OCI-LY3 (cell line): ENCODE data around the gene PTPRN2.

Experiments
- EZH2phosphoT487 ChIP-seq: fragments of 200-600 bp; shearing (Covaris generic); IDR thresholded peaks from 2 replicates; pipeline ENCODE4 v1.6.1; 2018; ENCODE audit warnings: antibody characterized with exemption, mixed run types, low read depth
- TF ChIP-seq, protein P1 (sequence below): fragments of 200-600, 300-600 bp; sonication (generic); IDR thresholded peaks from 2 replicates; pipeline ENCODE4 v1.5.1; 2014; ENCODE audit warnings: antibody characterized with exemption, low read length, low read depth

GRCh38 chr7:158123753-158124152, 463.9 kb downstream of the PTPRN2 start:
- TF ChIP-seq, protein P1, sequence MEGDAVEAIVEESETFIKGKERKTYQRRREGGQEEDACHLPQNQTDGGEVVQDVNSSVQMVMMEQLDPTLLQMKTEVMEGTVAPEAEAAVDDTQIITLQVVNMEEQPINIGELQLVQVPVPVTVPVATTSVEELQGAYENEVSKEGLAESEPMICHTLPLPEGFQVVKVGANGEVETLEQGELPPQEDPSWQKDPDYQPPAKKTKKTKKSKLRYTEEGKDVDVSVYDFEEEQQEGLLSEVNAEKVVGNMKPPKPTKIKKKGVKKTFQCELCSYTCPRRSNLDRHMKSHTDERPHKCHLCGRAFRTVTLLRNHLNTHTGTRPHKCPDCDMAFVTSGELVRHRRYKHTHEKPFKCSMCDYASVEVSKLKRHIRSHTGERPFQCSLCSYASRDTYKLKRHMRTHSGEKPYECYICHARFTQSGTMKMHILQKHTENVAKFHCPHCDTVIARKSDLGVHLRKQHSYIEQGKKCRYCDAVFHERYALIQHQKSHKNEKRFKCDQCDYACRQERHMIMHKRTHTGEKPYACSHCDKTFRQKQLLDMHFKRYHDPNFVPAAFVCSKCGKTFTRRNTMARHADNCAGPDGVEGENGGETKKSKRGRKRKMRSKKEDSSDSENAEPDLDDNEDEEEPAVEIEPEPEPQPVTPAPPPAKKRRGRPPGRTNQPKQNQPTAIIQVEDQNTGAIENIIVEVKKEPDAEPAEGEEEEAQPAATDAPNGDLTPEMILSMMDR: no peak
- TF ChIP-seq EZH2phosphoT487: no peak
